ENCODE data around the gene MSI1.

DNA sequence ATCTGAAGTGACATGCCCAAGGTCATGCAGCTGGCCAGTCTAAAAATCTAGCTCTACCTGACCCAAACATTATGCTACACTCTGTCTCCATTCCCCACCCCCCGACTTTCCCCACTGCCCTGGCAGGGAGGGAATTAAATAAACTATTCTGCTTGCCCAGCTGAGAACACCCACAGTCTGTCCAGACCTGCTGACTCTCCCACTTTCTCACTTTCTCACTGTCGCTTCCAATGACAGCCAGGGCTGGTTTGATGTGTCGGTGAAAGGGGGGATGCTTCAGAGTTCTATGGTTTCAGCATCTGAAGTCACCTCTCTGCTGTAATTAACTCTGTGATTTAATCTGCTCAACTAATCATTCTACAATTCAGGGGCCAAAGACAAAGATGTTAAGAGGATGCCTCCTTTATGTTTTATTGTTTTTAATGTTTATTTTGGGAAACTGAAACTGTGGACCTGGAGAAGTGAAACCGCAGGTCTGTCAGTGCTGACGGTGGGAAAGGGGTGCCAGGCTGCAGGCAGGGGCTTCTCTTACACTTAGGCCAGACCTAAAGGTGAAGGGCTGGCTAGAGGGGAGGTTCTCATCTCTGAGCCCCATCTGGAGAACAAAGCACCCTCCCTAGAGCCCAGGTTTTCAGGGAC lies 8.1 kb upstream of the MSI1 start:
- TF ChIP-seq, protein P1, sequence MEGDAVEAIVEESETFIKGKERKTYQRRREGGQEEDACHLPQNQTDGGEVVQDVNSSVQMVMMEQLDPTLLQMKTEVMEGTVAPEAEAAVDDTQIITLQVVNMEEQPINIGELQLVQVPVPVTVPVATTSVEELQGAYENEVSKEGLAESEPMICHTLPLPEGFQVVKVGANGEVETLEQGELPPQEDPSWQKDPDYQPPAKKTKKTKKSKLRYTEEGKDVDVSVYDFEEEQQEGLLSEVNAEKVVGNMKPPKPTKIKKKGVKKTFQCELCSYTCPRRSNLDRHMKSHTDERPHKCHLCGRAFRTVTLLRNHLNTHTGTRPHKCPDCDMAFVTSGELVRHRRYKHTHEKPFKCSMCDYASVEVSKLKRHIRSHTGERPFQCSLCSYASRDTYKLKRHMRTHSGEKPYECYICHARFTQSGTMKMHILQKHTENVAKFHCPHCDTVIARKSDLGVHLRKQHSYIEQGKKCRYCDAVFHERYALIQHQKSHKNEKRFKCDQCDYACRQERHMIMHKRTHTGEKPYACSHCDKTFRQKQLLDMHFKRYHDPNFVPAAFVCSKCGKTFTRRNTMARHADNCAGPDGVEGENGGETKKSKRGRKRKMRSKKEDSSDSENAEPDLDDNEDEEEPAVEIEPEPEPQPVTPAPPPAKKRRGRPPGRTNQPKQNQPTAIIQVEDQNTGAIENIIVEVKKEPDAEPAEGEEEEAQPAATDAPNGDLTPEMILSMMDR (IDR thresholded peaks at IDR 0.05; ENCODE audit: borderline replicate concordance, extremely low read depth, low read length, poor library complexity, severe bottlenecking) = no peak
- TF ChIP-seq EZH2 (IDR thresholded peaks at IDR 0.05; ENCODE audit: borderline replicate concordance, low read depth, low read length, severe bottlenecking) = no peak

Measured in DND-41 (cell line).